GM18502 (cell line): ENCODE measurements around the gene GAB1.

Experiments
- ATAC-seq: cut with Tn5 transposase; IDR thresholded peaks from one replicate; pipeline ENCODE4 v1.9.1; 2021; ENCODE audit warnings: mild to moderate bottlenecking; ENCODE audit not compliant: unreplicated experiment, poor library complexity

The GAB1 gene

DNA sequence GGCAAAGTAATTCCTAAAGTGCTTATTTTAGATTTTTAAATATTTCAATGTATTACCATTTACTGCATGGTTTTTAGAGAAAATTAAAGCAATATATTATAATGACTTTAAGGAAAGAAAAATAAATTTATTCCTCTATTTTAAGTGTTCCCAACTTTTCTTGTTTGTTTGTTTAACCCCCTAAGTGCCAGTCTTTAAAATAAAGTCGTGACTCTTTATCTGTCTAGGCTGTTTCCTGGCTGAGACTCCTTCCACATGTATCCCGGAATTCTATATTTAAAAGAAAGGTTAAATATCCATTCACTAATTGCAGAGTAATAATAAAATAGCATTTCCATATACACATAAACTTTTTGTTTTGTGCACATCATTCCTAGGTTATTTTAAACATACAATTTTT lies 71.2 kb downstream of the GAB1 start:
- ATAC-seq: no peak

DNA sequence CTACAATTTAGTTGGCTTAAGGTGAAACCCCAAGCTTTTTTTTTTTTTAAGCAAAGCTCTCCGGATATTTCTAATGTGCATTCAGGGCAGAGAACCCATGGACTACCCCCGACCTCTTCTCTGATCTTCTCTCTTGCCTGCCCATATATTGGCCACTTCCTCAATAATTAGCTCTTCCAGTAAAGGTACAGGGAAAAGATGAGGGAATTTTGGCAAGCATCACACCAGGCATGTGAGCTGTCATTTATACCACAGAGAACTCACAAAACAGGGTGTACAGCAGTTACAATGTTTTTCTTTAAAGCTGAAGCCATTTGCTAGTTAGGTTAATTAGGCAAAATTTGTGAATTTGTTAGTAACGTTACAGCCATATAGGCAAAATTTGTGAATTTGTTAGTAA lies 73.3 kb downstream of the GAB1 start:
- no peak for ATAC-seq

DNA sequence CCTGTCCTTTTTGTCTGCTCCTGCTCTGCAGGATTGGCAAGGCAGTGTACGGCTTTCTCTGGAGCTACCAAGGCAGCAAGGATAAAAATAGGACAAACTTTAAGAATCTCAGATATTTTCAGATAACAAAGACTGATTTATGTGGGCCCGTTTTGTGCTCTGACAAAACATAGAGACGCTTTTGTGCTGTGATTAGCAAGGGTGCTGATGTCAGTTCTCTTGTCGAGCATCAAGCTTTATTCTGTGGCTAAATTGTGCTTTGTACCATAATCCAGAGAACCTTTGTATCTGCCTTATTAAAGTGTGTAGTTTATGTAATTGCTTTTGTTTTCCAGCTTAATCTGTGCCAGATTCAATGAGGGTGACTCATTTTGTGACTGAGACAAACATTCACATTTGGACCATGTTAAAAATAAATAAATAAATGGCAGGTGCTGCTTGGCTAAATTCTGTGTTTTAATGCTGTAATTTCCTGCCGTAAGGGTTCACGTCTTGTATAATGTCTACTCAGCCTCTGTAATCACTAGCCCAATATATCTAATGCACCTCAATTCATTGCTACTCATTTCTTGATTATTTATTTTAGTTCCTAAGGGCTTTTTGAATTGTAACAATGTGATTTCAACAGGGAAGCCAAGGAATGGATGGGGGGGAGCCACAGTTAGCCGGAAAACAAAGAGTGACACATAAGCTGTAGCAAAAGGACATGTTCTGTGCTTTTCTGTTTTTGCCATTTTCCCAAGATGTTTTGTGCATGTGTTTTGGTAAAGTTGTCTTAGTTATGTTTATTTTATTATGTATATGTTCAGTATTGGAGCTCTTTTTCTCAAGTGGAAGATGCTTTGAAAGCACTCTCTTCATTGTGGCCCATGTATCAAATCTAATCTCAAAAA lies 75.1 kb downstream of the GAB1 start:
- no peak for ATAC-seq

DNA sequence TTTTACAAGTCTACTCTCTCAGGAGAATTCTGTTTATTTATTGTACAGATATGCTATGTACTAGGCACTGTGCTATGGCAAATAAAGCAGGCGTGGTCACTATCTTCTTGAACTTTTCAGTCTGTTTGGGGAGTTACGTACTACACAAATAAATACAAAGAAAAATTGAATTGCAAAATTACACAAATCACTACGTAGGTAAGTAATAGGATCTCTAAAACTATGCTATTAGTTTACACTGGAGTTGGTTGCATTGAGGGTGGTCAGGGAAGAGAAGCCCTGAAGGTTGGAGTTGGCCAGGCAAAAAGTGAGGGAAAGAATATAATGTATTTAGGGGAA lies 75.7 kb downstream of the GAB1 start:
- ATAC-seq: no peak

DNA sequence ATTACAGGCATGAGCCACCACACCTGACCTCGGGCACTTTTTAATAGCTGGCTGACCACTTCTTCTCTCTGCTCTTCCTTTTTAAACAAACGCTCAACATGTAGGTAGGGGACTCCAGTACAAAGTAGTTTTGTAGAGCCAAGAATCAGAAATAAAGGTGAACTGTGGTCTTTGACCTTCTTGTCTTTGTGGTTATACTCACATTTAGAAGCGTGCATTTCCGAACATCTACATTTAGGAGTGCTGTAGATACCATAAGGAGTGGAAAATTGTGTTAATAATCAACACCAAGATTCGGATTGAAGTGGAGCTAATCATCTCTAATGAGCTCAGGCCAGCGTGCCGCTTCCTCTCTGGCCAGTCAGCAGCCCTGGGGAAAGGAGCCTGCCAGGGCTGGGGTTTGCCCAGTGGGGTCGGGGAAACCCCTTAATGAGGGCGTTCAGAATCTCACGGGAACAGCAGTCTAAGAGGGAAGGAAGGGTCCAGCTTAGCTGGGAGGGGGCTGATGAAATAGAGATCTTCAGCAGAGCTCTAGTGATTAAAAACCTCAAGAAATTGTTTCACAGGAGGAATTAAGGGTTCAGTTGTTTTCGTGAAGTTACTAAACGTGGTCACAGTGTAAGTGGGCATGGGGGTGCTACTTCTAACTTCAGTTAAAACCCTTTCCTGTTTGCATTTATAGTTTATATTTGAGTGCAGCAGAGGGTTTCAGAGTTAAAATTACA lies 81.2 kb downstream of the GAB1 start:
- peak; percentile 87 for ATAC-seq

DNA sequence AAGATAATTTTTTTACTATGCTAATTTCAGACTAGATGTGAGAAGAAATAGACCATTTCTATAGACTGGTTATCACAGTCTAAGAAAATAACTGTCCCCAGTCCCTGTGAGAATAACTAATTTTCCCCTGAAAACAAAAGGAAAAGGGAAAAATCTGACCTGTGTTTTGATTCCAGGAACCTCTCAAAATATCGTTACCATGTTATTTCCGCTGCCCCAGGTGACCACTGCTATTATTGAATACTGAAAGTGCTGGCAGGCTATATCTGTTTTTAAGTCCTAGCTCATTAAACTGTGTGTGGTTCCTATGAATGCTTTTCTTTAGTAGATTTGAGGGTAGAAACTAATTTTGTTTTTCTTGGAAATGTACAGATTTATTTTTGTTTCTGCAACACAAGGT lies 83.6 kb downstream of the GAB1 start:
- ATAC-seq: no peak

DNA sequence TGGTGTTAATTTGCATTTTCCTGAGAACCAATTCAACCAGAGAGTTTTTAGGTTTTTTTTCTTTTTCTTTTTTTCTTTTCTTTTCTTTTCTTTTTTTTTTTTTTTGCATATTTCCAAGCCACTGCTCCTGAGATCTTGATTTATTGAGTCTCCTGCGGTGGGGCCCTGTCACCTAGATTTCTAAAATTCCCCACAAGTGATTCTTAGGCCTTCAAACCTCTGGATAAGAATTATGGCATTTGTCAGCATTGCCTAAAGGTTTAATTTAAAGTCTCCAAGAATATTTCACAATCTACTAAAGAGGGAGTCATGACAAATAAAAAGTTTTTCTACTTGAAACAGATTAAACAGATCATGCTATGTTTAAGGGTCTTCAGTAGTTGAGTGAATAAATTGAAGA lies 84.9 kb downstream of the GAB1 start:
- no peak for ATAC-seq

DNA sequence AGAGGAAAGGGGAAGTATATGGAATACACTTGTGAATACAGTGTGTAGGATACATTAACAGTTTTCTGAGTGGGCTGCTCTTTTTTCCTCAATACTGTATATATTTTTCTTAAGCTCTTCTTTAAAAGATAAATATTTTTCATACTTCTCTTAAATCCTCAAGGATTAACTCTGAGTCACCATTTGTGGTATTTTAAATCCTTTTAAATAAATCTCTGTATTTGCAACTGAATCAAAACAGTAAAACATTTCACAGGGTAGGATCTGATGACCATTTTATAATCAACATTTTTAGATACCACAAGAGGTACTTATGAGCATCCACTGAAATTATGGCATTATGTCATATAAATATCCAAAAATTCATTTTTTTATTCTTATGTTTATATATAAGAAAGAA lies 87.6 kb downstream of the GAB1 start:
- ATAC-seq: no peak

DNA sequence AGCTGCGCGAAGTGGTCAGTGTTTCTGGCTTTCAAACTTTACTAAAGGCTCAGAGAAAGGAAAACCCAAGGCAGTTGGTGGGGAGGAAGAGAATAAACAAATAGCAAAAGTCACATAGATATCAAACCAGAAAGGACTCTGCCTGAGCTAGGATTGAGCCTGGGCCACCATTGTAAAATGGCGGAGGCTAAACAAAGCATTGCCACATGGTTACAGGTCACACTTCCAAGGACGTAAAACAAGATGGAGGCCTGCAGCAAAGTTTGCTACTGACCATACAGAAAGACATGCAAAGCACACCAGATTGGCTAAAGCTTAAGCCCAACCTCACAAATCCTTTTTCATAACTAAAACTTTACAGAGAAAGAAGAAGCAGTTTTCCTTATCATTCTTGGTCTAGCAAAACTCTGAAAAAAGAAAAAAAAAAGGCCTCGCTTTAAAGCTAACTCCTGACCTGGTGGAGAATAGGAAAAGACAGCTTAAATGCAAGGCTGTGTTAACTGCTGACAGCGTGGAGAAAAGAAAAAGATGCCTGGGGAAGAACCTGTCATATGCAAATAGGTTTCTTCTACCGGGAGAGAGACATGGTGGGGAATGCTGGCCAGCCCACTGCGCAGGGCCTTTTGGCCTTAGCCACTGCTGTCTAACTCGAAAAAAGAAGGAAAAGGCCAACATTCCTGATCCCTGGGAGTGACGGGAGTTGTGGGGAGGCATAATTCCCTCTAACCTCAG lies 95.0 kb downstream of the GAB1 start:
- no peak for ATAC-seq

DNA sequence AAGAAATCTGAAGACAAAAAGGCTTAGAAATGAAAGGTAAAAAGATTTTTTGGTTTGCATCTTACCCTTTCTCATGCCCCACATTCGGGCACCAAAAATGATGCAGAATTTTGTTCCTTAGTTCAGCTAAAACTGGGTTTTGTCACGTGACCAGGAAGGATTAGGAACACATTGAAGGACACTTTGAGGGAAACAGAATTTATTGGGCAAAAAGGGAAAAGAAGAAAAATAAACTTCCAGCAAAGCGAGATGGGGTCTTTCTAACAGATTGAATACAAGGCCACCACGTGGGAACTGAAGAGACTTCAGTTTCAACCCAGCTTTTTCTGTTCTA lies 95.5 kb downstream of the GAB1 start:
- no peak for ATAC-seq

DNA sequence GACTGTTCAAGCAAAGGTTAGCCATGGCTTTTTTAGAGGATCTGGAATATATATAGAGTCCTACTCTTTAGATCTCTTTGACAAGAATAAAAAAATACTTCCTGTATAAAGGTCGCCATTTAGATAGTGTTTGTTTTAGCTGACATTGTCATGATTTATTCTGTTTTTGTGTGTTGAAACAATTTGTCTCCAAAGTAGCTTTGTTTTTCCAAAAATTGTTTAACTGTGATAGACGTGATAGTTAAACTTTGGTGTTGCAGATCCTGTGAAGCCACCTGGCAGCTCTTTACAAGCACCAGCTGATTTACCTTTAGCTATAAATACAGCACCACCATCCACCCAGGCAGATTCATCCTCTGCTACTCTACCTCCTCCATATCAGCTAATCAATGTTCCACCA lies 96.6 kb downstream of the GAB1 start:
- ATAC-seq: no peak

DNA sequence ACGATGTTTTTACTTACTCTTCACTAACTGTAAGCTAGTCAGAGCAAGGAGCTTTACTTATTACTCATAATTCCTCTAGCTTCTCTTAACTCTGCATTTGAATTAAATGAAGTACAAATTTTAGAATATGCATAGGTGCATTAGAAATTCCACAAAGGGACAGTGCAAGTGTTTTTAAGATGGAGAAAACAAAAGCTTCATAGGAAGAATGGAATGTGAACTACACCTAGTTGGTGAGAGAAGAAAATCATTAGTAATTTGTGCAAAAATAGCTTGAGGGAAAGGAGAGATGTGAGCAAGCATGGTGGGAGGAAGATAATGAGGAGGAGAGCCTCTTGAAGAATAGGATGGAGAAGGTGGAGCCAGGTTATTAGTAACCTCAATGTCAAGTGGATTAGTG lies 99.3 kb downstream of the GAB1 start:
- ATAC-seq: no peak

DNA sequence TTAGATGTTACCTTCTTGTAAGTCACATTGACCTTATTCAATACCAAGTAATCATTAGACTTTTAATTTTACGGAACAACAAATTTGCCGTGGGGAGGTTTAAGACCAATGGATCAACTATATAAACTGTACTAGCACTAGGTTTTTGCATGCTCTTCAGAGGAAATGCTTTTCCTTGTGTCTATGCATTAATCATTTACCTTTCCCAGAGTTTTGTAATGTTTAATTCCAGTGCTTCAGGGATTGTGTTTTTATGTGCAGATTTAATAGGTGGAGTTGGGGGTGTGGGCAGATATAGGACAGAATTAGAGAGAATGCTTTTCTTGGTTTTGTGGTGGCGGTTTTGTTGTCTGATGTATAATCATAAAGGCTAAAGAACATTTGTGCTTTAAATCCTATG lies 100.8 kb downstream of the GAB1 start:
- ATAC-seq: no peak

DNA sequence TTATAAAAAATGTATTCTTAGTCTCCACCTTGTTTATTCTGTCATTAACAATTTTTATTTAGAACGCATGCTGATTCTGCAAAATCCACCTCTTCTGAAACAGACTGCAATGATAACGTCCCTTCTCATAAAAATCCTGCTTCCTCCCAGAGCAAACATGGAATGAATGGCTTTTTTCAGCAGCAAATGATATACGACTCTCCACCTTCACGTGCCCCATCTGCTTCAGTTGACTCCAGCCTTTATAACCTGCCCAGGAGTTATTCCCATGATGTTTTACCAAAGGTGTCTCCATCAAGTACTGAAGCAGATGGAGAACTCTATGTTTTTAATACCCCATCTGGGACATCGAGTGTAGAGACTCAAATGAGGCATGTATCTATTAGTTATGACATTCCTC lies 101.3 kb downstream of the GAB1 start:
- ATAC-seq: no peak

DNA sequence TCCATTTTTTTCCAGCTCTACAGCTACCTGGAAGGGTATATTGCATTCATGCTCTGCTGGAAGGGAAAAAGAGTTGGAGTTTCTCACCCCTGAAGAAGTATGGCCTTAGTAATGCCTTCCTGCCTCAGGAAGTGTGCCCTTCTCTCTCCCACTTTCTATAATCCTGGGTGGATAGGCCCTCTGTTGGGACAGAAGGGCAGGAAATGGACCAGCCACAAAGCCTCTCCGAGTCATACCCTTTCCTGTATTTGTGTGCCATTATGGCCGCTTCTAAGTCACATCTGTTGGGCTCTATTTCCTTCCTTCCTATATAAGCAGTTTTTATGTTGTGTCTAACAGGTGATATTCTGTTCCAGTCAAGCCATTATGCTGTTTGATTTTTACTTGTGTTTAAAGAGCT lies 102.0 kb downstream of the GAB1 start:
- ATAC-seq: no peak

DNA sequence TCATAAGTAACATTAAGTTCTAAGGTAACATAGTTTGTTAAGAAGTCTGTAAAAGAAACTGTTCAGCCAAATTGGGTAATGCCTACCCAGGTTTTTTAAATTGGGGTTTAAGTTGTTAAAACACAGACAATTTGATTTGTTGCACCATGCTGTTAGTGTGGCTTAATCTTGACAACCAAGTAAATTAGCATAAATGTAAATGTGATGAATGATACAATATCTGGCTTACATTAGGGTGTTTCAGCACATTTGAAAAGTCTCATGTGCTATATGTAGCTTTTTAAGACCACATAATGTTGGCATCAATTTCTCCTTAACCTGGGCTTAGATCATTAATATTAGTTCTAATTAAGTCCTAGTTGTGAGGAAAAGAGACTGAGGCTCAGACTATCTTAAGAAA lies 104.4 kb downstream of the GAB1 start:
- ATAC-seq: no peak

DNA sequence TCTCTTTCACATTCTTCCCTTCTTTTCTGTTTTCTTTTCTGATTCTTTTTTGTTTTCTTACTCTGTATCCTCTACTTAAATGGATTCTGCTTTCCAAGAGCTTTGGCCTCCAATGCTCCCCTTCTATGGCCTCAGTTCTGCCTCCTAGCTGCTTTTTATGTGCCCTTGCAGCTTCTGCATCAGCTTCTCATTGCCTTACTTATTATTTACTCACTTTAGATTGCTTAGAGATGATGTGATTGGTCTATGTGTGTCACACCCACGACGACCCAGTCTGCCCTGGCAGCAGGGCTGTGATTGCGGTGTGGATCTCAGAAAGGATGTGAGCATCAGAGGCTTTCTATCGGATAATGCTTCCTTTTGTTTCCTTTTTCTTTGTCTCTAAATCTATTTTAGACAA lies 105.0 kb downstream of the GAB1 start:
- no peak for ATAC-seq

DNA sequence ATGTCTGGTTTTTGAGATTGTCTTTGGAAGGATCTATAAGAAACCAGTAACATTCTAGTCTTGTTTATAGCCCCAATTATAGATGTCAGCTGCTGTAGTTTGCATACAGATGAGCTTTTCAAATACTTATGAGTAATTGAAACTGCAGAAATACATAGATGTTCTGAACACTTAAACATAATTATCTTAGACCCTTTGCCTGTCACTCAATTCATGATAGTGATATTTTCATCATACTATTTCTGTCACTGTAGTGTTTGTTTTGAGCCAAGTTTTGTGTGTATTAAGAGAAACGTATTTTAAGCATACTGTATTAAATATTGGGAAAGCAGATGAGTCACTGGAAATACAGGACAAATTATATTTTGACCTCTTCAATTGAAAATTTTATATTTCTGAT lies 107.1 kb downstream of the GAB1 start:
- ATAC-seq: no peak

DNA sequence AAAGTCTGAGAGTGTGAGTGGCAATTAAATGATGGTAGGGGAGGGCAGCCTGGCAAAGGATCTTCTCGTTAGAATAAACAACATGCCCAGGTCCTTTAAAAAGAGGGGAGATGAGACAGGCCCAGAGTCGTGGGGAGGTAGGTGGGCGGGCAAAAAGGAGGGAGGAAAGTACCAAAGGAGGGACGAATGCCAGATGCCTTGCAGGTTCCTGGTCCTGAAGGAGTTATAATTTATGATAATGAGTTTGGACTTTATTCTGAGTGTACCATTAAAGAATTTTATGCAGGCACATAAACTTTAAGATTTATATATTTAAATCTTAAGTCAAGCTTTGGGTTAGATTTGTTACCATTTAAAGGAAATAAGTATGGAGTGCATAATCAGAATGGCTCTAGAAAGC lies 114.5 kb downstream of the GAB1 start:
- ATAC-seq: no peak

DNA sequence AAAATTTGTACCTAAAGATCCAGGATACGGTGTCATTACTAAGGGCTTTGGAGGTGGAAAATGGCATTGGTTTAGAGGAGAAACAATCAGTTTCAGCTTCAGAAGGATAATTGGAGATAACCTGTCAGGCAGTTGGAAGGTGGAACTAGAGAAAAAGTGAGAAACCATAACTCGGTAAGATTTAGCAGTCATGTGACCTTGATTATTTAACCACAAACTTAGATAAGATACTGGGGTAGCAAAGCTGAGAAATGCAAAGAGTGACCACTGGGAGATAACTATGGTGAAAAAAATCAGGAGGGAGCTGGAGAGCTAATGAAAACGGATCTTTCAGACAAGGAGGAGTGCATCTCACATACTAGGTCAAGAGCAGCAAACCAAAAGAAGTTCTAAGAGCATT lies 118.5 kb downstream of the GAB1 start:
- ATAC-seq: no peak

DNA sequence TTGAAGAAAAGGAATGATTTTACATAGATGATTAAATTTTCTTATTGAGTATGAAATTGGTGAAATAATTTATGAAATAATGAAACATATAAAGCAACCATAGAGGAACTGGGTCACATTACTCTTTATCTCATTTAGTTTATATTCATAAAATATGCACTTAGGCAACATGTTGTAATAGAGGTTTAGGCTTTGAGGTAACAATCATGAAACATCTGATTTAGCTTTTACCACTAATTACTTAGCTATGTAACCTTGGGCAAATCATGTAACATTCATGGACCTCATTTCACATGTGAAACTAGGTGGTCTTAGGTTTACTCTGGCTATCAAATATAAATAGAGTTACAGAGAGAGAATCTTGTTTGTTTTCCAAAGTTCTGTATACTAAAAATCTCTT lies 122.3 kb downstream of the GAB1 start:
- no peak for ATAC-seq
